GM06990 (cell line): ENCODE results near the gene FXYD2.

Experiments
- DNase-seq: peaks from one replicate; pipeline ENCODE4 v3.0.0-alpha.2; 2011; ENCODE audit not compliant: insufficient read length; ENCODE audit errors: extremely low read depth
- H3K27me3 ChIP-seq: replicated peaks from 2 replicates; pipeline ENCODE4 v1.6.0; 2011; ENCODE audit warnings: low read length; ENCODE audit not compliant: control insufficient read depth, insufficient read depth
- H3K36me3 ChIP-seq: 2 replicates; pipeline ENCODE4 v1.5.1; 2011; ENCODE audit warnings: low read length; ENCODE audit not compliant: control insufficient read depth, insufficient read depth
- H3K4me3 ChIP-seq: replicated peaks from 2 replicates; pipeline ENCODE4 v1.5.1; 2011; ENCODE audit warnings: low read depth, mild to moderate bottlenecking, control low read depth, low read length
- CTCF ChIP-seq: IDR thresholded peaks from 2 replicates; pipeline ENCODE4 v1.5.1; 2011; ENCODE audit warnings: low read length, control low read depth, mild to moderate bottlenecking, inconsistent platforms; ENCODE audit not compliant: insufficient read depth, poor library complexity, severe bottlenecking

The FXYD2 gene

GRCh38 chr11:117849781-117850414 is 25.4 kb upstream of the FXYD2 start:
- Histone ChIP-seq H3K27me3 (no peaks in the 10 kb centered on the region), H3K36me3 (no peaks in the 10 kb centered on the region), H3K4me3 (no peak overlapping the region)
- no peak for TF ChIP-seq CTCF
- DNase-seq, result no peak

- Histone ChIP-seq H3K27me3 (peaks cover 2% of the 10 kb centered on the region; the same call in 1 of the 2 replicates), H3K36me3 (no peaks in the 10 kb centered on the region), H3K4me3 (no peak overlapping the region)
- peak; percentile 92 for TF ChIP-seq CTCF
- peak; percentile 59 for DNase-seq
Observed at GRCh38 chr11:117843666-117844484, 19.3 kb upstream of the FXYD2 start.

- no peak for TF ChIP-seq CTCF
- peaks cover 2% of the 10 kb centered on the region for H3K27me3 ChIP-seq
Observed at GRCh38 chr11:117842131-117842941, 17.8 kb upstream of the FXYD2 start.

GRCh38 chr11:117841551-117842031 is 17.0 kb upstream of the FXYD2 start:
- no peak for TF ChIP-seq CTCF
- H3K4me3 ChIP-seq, result no peak overlapping the region
- no peaks in the 10 kb centered on the region for H3K36me3 ChIP-seq
- DNase-seq, result no peak
- peaks cover 2% of the 10 kb centered on the region for H3K27me3 ChIP-seq

More at GRCh38 chr11:117842131-117842941, 17.8 kb upstream of the FXYD2 start:
- H3K36me3 ChIP-seq, result no peaks in the 10 kb centered on the region
- DNase-seq, result no peak
- no peak overlapping the region for H3K4me3 ChIP-seq

GRCh38 chr11:117840881-117841550 is 16.5 kb upstream of the FXYD2 start:
- no peak for DNase-seq
- no peak for TF ChIP-seq CTCF
- Histone ChIP-seq H3K4me3 (no peak overlapping the region), H3K27me3 (peaks cover 2% of the 10 kb centered on the region), H3K36me3 (no peaks in the 10 kb centered on the region)
